Measurements from ENCODE around the gene FYCO1. TPM values are rescaled to one million over a fixed set of nuclear protein-coding genes. Genes with fewer than 3 reads are reported as not detected.
A peak's percentile ranks its signal among the peaks of the same experiment; 100 is the strongest.

FYCO1 gene
- total and polyA plus RNA-seq, 2 donors (not counting 1 experiment from before 2014, with no cell fraction given) = 19.2 to 82.2 TPM

- H3K9ac ChIP-seq (ENCODE audit: insufficient read depth, low read length) = no peak overlapping the region
- H3K27me3 ChIP-seq (ENCODE audit: control insufficient read depth, insufficient read depth, low read length) = peaks cover 18% of the 10 kb centered on the region
- no peak overlapping the region for H3K4me2 ChIP-seq (ENCODE audit: extremely low read depth, insufficient read depth, low read length)
- peak in 1 of 2 donors; percentile 58 for DNase-seq (ENCODE audit: low read depth in 2 of 2)
- no peak overlapping the region for H3K4me3 ChIP-seq (replicated peaks in 1 of 4; ENCODE audit: control extremely low read depth in 1 of 4, insufficient read depth in 1 of 4, low read depth in 3 of 4, low read length in 4 of 4)
- no peaks in the 10 kb centered on the region for H4K20me1 ChIP-seq (ENCODE audit: control insufficient read depth, extremely low read depth, insufficient read depth, low read length)
- no peak overlapping the region for H3K27ac ChIP-seq (ENCODE audit: insufficient read depth, low read length)
- no peaks in the 10 kb centered on the region for H3K9me3 ChIP-seq (ENCODE audit: control insufficient read depth, insufficient read depth, low read depth, low read length)
- H3K36me3 ChIP-seq (ENCODE audit: control insufficient read depth, insufficient read depth, low read length) = no peaks in the 10 kb centered on the region
- H3K79me2 ChIP-seq (ENCODE audit: control insufficient read depth, insufficient read depth, low read length) = no peaks in the 10 kb centered on the region
- TF ChIP-seq EZH2 (IDR thresholded peaks at IDR 0.05; ENCODE audit: low read length, missing control alignments) = no peak
- no peak for TF ChIP-seq CTCF (conservative IDR thresholded peaks at IDR 0.05 in 1 of 2, IDR thresholded peaks at IDR 0.05 in 1 of 2; ENCODE audit: low read depth in 1 of 2, low read length in 2 of 2)
- no peaks in the 10 kb centered on the region for H3K4me1 ChIP-seq (ENCODE audit: control insufficient read depth, extremely low read depth, insufficient read depth, low read length)
- H2AFZ ChIP-seq (ENCODE audit: low read length) = no peak overlapping the region
These were observed 114.3 kb downstream of the FYCO1 start for GRCh38 chr3:45881078-45882022.

GRCh38 chr3:45880725-45881077 lies 114.9 kb downstream of the FYCO1 start:
- H3K27me3 ChIP-seq (ENCODE audit: control insufficient read depth, insufficient read depth, low read length) = peaks cover 17% of the 10 kb centered on the region
- TF ChIP-seq CTCF (conservative IDR thresholded peaks at IDR 0.05 in 1 of 2, IDR thresholded peaks at IDR 0.05 in 1 of 2; ENCODE audit: low read depth in 1 of 2, low read length in 2 of 2) (no peak), EZH2 (IDR thresholded peaks at IDR 0.05; ENCODE audit: low read length, missing control alignments) (no peak)
- no peaks in the 10 kb centered on the region for H3K36me3 ChIP-seq (ENCODE audit: control insufficient read depth, insufficient read depth, low read length)
- H3K9me3 ChIP-seq (ENCODE audit: control insufficient read depth, insufficient read depth, low read depth, low read length) = no peaks in the 10 kb centered on the region
- H3K27ac ChIP-seq (ENCODE audit: insufficient read depth, low read length) = no peak overlapping the region
- H3K4me2 ChIP-seq (ENCODE audit: extremely low read depth, insufficient read depth, low read length) = no peak overlapping the region
- H3K4me3 ChIP-seq (replicated peaks in 1 of 4; ENCODE audit: control extremely low read depth in 1 of 4, insufficient read depth in 1 of 4, low read depth in 3 of 4, low read length in 4 of 4) = no peak overlapping the region
- H2AFZ ChIP-seq (ENCODE audit: low read length) = no peak overlapping the region
- no peaks in the 10 kb centered on the region for H3K79me2 ChIP-seq (ENCODE audit: control insufficient read depth, insufficient read depth, low read length)
- H3K9ac ChIP-seq (ENCODE audit: insufficient read depth, low read length) = no peak overlapping the region
- H3K4me1 ChIP-seq (ENCODE audit: control insufficient read depth, extremely low read depth, insufficient read depth, low read length) = no peaks in the 10 kb centered on the region
- H4K20me1 ChIP-seq (ENCODE audit: control insufficient read depth, extremely low read depth, insufficient read depth, low read length) = no peaks in the 10 kb centered on the region
- no peak for DNase-seq (ENCODE audit: low read depth in 2 of 2)

- no peaks in the 10 kb centered on the region for H3K9me3 ChIP-seq (ENCODE audit: control insufficient read depth, insufficient read depth, low read depth, low read length)
- no peak overlapping the region for H3K4me2 ChIP-seq (ENCODE audit: extremely low read depth, insufficient read depth, low read length)
- H3K4me1 ChIP-seq (ENCODE audit: control insufficient read depth, extremely low read depth, insufficient read depth, low read length) = no peaks in the 10 kb centered on the region
- no peaks in the 10 kb centered on the region for H4K20me1 ChIP-seq (ENCODE audit: control insufficient read depth, extremely low read depth, insufficient read depth, low read length)
- H3K27me3 ChIP-seq (ENCODE audit: control insufficient read depth, insufficient read depth, low read length) = peaks cover 7% of the 10 kb centered on the region
- no peak overlapping the region for H3K27ac ChIP-seq (ENCODE audit: insufficient read depth, low read length)
- no peak overlapping the region for H3K4me3 ChIP-seq (replicated peaks in 1 of 4; ENCODE audit: control extremely low read depth in 1 of 4, insufficient read depth in 1 of 4, low read depth in 3 of 4, low read length in 4 of 4)
- no peaks in the 10 kb centered on the region for H3K36me3 ChIP-seq (ENCODE audit: control insufficient read depth, insufficient read depth, low read length)
- TF ChIP-seq EZH2 (IDR thresholded peaks at IDR 0.05; ENCODE audit: low read length, missing control alignments) = no peak
- TF ChIP-seq CTCF (conservative IDR thresholded peaks at IDR 0.05 in 1 of 2, IDR thresholded peaks at IDR 0.05 in 1 of 2; ENCODE audit: low read depth in 1 of 2, low read length in 2 of 2) = no peak
- H3K9ac ChIP-seq (ENCODE audit: insufficient read depth, low read length) = no peak overlapping the region
- no peaks in the 10 kb centered on the region for H3K79me2 ChIP-seq (ENCODE audit: control insufficient read depth, insufficient read depth, low read length)
- DNase-seq (ENCODE audit: low read depth in 2 of 2) = no peak
- H2AFZ ChIP-seq (ENCODE audit: low read length) = no peak overlapping the region
These were observed 117.5 kb downstream of the FYCO1 start for GRCh38 chr3:45878124-45878523.

Measured in fibroblast of lung (primary cell).